SU-DHL-6 (cell line): ENCODE data around the gene OSBPL10.

Source experiments
- EZH2phosphoT487 ChIP-seq: fragments of 200-600 bp; sonication (generic), shearing (Covaris generic); conservative IDR thresholded peaks from 2 replicates; pipeline ENCODE4 v1.6.1; 2018; ENCODE audit warnings: mild to moderate bottlenecking, antibody characterized with exemption, low read length, moderate library complexity, mixed read lengths
- TF ChIP-seq, protein P1 (sequence below): fragments of 200-600 bp; sonication (generic); IDR thresholded peaks from one replicate; pipeline ENCODE4 v1.5.1; 2017; ENCODE audit warnings: antibody characterized with exemption, mild to moderate bottlenecking, low read length, moderate library complexity; ENCODE audit not compliant: insufficient read depth, poor library complexity, severe bottlenecking

GRCh38 chr3:31892916-31893573, 88.0 kb downstream of the OSBPL10 start:
- TF ChIP-seq, protein P1, sequence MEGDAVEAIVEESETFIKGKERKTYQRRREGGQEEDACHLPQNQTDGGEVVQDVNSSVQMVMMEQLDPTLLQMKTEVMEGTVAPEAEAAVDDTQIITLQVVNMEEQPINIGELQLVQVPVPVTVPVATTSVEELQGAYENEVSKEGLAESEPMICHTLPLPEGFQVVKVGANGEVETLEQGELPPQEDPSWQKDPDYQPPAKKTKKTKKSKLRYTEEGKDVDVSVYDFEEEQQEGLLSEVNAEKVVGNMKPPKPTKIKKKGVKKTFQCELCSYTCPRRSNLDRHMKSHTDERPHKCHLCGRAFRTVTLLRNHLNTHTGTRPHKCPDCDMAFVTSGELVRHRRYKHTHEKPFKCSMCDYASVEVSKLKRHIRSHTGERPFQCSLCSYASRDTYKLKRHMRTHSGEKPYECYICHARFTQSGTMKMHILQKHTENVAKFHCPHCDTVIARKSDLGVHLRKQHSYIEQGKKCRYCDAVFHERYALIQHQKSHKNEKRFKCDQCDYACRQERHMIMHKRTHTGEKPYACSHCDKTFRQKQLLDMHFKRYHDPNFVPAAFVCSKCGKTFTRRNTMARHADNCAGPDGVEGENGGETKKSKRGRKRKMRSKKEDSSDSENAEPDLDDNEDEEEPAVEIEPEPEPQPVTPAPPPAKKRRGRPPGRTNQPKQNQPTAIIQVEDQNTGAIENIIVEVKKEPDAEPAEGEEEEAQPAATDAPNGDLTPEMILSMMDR, result no peak
- TF ChIP-seq EZH2phosphoT487, result no peak
